Endothelial cell (in vitro differentiated cells): ENCODE results near the gene TMEM91. TPM values are rescaled to one million over a fixed set of nuclear protein-coding genes. Genes with fewer than 3 reads are reported as not detected.

Experiments used
- DNase-seq: peaks from one replicate; pipeline ENCODE4 v3.0.0; 2021; ENCODE audit warnings: low spot score
- H3K27ac Mint-ChIP-seq: one replicate; pipeline ENCODE4 v1.8.0; 2021; ENCODE audit warnings: mixed read lengths, inconsistent platforms; ENCODE audit not compliant: unreplicated experiment
- H3K27me3 Mint-ChIP-seq: one replicate; pipeline ENCODE4 v1.8.0; 2021; ENCODE audit warnings: mild to moderate bottlenecking, moderate library complexity, mixed read lengths, inconsistent platforms; ENCODE audit not compliant: unreplicated experiment
- H3K36me3 Mint-ChIP-seq: one replicate; pipeline ENCODE4 v1.8.0; 2021; ENCODE audit warnings: mild to moderate bottlenecking, low read depth, mixed read lengths, inconsistent platforms; ENCODE audit not compliant: unreplicated experiment
- H3K4me1 Mint-ChIP-seq: one replicate; pipeline ENCODE4 v1.8.0; 2021; ENCODE audit warnings: mild to moderate bottlenecking, mixed read lengths, inconsistent platforms; ENCODE audit not compliant: unreplicated experiment
- H3K4me3 Mint-ChIP-seq: one replicate; pipeline ENCODE4 v1.8.0; 2021; ENCODE audit warnings: mild to moderate bottlenecking, mixed read lengths, inconsistent platforms; ENCODE audit not compliant: unreplicated experiment
- H3K9me3 Mint-ChIP-seq: one replicate; pipeline ENCODE4 v1.8.0; 2021; ENCODE audit warnings: mixed read lengths, inconsistent platforms; ENCODE audit not compliant: unreplicated experiment
- CTCF ChIP-seq: fragments of 200-600 bp; sonication (generic); IDR thresholded peaks from one replicate; pipeline ENCODE4 v1.5.0; 2021; ENCODE audit warnings: antibody characterized with exemption; ENCODE audit not compliant: unreplicated experiment
- total RNA-seq: library from RNA; stranded (reverse); fragmentation: NEBNext Ultra II Directional; extraction: Animal tissue kit (Norgen Biotek cat#: 25700); gene quantifications from one replicate; pipeline ENCODE4 v1.2.1, GENCODE V29; 2021; ENCODE audit not compliant: unreplicated experiment

TMEM91 gene
- total RNA-seq, 1 donor from 2014 or later: 7.6 TPM

GRCh38 chr19:41399091-41399490 is 22.8 kb downstream of the TMEM91 start:
- Mint-ChIP-seq H3K4me3 (peak overlapping the region; percentile 34), H3K27ac (peak overlapping the region; percentile 64), H3K4me1 (peaks cover 45% of the 10 kb centered on the region), H3K36me3 (peaks cover 3% of the 10 kb centered on the region), H3K9me3 (no peaks in the 10 kb centered on the region), H3K27me3 (peaks cover 7% of the 10 kb centered on the region)
- no peak for DNase-seq
- TF ChIP-seq CTCF: no peak

DNA sequence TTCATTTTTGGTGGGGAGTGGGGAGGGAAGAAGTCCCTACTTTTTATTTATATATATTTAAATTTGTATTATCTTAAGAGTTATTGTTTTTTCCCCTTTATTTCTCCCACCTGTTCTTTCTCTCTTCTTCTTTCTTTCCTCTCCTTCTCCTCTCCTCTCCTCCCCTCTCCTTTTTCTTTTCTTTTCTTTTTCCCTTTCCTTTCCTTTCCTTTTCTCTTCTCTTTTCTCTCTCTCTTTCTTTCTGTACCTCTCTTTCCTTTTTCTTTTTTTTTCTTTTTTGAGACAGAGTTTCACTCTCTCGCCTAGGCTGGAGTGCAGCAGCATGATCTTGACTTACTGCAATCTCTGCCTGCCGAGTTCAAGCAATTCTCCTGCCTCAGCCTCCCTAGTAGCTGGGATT is 23.2 kb downstream of the TMEM91 start:
- TF ChIP-seq CTCF: no peak

GRCh38 chr19:41401483-41401882 is 25.1 kb downstream of the TMEM91 start:
- DNase-seq: no peak
- no peaks in the 10 kb centered on the region for H3K9me3 Mint-ChIP-seq
- H3K4me3 Mint-ChIP-seq: no peak overlapping the region
- TF ChIP-seq CTCF: no peak
- H3K4me1 Mint-ChIP-seq: peaks cover 40% of the 10 kb centered on the region
- peaks cover 3% of the 10 kb centered on the region for H3K36me3 Mint-ChIP-seq
- H3K27me3 Mint-ChIP-seq: peaks cover 7% of the 10 kb centered on the region
- peak overlapping the region; percentile 90 for H3K27ac Mint-ChIP-seq

More for the DNA sequence above, 23.2 kb downstream of the TMEM91 start:
- peaks cover 7% of the 10 kb centered on the region for H3K27me3 Mint-ChIP-seq
- H3K4me1 Mint-ChIP-seq: peaks cover 45% of the 10 kb centered on the region
- no peaks in the 10 kb centered on the region for H3K9me3 Mint-ChIP-seq
- no peak overlapping the region for H3K27ac Mint-ChIP-seq
- no peak overlapping the region for H3K4me3 Mint-ChIP-seq
- peaks cover 3% of the 10 kb centered on the region for H3K36me3 Mint-ChIP-seq
- DNase-seq: no peak

DNA sequence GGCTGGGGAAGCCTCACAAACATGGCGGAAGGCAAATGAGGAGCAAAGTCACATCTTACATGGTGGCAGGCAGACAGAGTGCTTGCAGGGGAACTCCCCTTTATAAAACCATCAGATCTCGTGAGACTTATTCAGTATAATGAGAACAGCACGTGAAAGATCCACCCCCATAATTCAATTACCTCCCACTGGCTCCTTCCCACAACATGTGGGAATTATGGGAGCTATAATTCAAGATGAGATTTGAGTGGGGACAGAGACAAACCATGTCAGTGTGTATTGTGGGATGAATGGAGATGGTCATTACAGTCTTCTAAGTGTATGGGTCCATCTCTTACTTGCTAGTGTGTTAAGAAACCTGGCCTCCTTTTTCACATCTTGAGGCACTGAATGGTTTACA is 25.7 kb downstream of the TMEM91 start:
- Mint-ChIP-seq H3K4me1 (peaks cover 42% of the 10 kb centered on the region), H3K4me3 (peak overlapping the region; percentile 14), H3K9me3 (no peaks in the 10 kb centered on the region), H3K27ac (peak overlapping the region; percentile 90), H3K27me3 (peaks cover 7% of the 10 kb centered on the region), H3K36me3 (peaks cover 3% of the 10 kb centered on the region)
- TF ChIP-seq CTCF: no peak
- no peak for DNase-seq

GRCh38 chr19:41403181-41403970 is 27.0 kb downstream of the TMEM91 start:
- TF ChIP-seq CTCF: no peak
- H3K27me3 Mint-ChIP-seq: peaks cover 5% of the 10 kb centered on the region
- H3K9me3 Mint-ChIP-seq: no peaks in the 10 kb centered on the region
- no peak overlapping the region for H3K27ac Mint-ChIP-seq
- no peak for DNase-seq
- peaks cover 3% of the 10 kb centered on the region for H3K36me3 Mint-ChIP-seq
- H3K4me3 Mint-ChIP-seq: no peak overlapping the region
- peaks cover 41% of the 10 kb centered on the region for H3K4me1 Mint-ChIP-seq
